ENCODE data around the gene RAX. TPM values are rescaled to one million over a fixed set of nuclear protein-coding genes. Genes with fewer than 3 reads are reported as not detected.

Gene RAX
- polyA plus RNA-seq, 1 donor (not counting 4 experiments of a cell fraction or from before 2014, with no cell fraction given): not detected

- Histone ChIP-seq H3K4me2 (ENCODE audit: control insufficient read depth, extremely low read depth, insufficient read depth, low read depth, low read length) (no peak overlapping the region), H3K4me1 (ENCODE audit: control insufficient read depth, extremely low read depth, insufficient read depth, low read length) (peaks cover 18% of the 10 kb centered on the region), H3K36me3 (ENCODE audit: control insufficient read depth in 2 of 2, extremely low read depth in 1 of 2, insufficient read depth in 2 of 2, low read length in 2 of 2) (no peaks in the 10 kb centered on the region), H2AFZ (ENCODE audit: control insufficient read depth, low read length) (no peak overlapping the region), H4K20me1 (ENCODE audit: control insufficient read depth, extremely low read depth, insufficient read depth, low read length) (no peaks in the 10 kb centered on the region), H3K79me2 (ENCODE audit: control insufficient read depth, insufficient read depth, low read length) (no peaks in the 10 kb centered on the region), H3K27ac (ENCODE audit: control insufficient read depth, insufficient read depth, low read length) (no peak overlapping the region), H3K9me3 (ENCODE audit: control insufficient read depth, low read depth, low read length) (no peaks in the 10 kb centered on the region), H3K4me3 (ENCODE audit: control insufficient read depth in 2 of 3, extremely low read depth in 1 of 3, insufficient read depth in 2 of 3, low read depth in 1 of 3, low read length in 3 of 3) (no peak overlapping the region), H3K9ac (ENCODE audit: control insufficient read depth, extremely low read depth, insufficient read depth, low read length) (no peak overlapping the region), H3K9me1 (ENCODE audit: control insufficient read depth, extremely low read depth, insufficient read depth, low read length) (peaks cover 2% of the 10 kb centered on the region), H3K27me3 (ENCODE audit: control insufficient read depth, extremely low read depth, insufficient read depth, low read length) (no peaks in the 10 kb centered on the region)
- FAIRE-seq: no peak
- no peak for DNase-seq (ENCODE audit: low read depth, low spot score)
- dilution Hi-C loops (cut with MboI; ENCODE audit: extremely low pct_ligation_motif_present, low sequenced_read_pairs): no loop called here
- TF ChIP-seq CTCF (optimal IDR thresholded peaks at IDR 0.05 in 1 of 3, IDR thresholded peaks at IDR 0.05 in 1 of 3, conservative IDR thresholded peaks at IDR 0.05 in 1 of 3; ENCODE audit: extremely low read depth in 1 of 3, insufficient read depth in 2 of 3, low read length in 3 of 3) (no peak), EZH2 (IDR thresholded peaks at IDR 0.05; ENCODE audit: low read length) (no peak)
Measured at GRCh38 chr18:59231114-59231513, 42.1 kb downstream of the RAX start.

GRCh38 chr18:59229701-59230443 lies 43.4 kb downstream of the RAX start:
- TF ChIP-seq EZH2 (IDR thresholded peaks at IDR 0.05; ENCODE audit: low read length): no peak
- TF ChIP-seq CTCF (optimal IDR thresholded peaks at IDR 0.05 in 1 of 3, IDR thresholded peaks at IDR 0.05 in 1 of 3, conservative IDR thresholded peaks at IDR 0.05 in 1 of 3; ENCODE audit: extremely low read depth in 1 of 3, insufficient read depth in 2 of 3, low read length in 3 of 3): no peak
- Histone ChIP-seq H4K20me1 (ENCODE audit: control insufficient read depth, extremely low read depth, insufficient read depth, low read length) (no peaks in the 10 kb centered on the region), H3K4me2 (ENCODE audit: control insufficient read depth, extremely low read depth, insufficient read depth, low read depth, low read length) (no peak overlapping the region), H3K27me3 (ENCODE audit: control insufficient read depth, extremely low read depth, insufficient read depth, low read length) (peaks cover 7% of the 10 kb centered on the region), H3K4me1 (ENCODE audit: control insufficient read depth, extremely low read depth, insufficient read depth, low read length) (peaks cover 18% of the 10 kb centered on the region), H3K79me2 (ENCODE audit: control insufficient read depth, insufficient read depth, low read length) (no peaks in the 10 kb centered on the region), H3K27ac (ENCODE audit: control insufficient read depth, insufficient read depth, low read length) (no peak overlapping the region), H3K9ac (ENCODE audit: control insufficient read depth, extremely low read depth, insufficient read depth, low read length) (no peak overlapping the region), H3K9me1 (ENCODE audit: control insufficient read depth, extremely low read depth, insufficient read depth, low read length) (peaks cover 2% of the 10 kb centered on the region), H3K4me3 (ENCODE audit: control insufficient read depth in 2 of 3, extremely low read depth in 1 of 3, insufficient read depth in 2 of 3, low read depth in 1 of 3, low read length in 3 of 3) (no peak overlapping the region), H3K36me3 (ENCODE audit: control insufficient read depth in 2 of 2, extremely low read depth in 1 of 2, insufficient read depth in 2 of 2, low read length in 2 of 2) (no peaks in the 10 kb centered on the region), H2AFZ (ENCODE audit: control insufficient read depth, low read length) (no peak overlapping the region), H3K9me3 (ENCODE audit: control insufficient read depth, low read depth, low read length) (no peaks in the 10 kb centered on the region)
- FAIRE-seq (no peak), DNase-seq (ENCODE audit: low read depth, low spot score) (no peak)
- dilution Hi-C loops (cut with MboI; ENCODE audit: extremely low pct_ligation_motif_present, low sequenced_read_pairs): no loop called here

Measured in keratinocyte (primary cell).